22Rv1 (cell line): ENCODE data around the gene FRA10AC1.

Experiments used
- ZFX ChIP-seq: fragments of 450-650 bp; IDR thresholded peaks from 2 replicates; pipeline ENCODE4 v1.6.1; 2017; ENCODE audit warnings: antibody characterized with exemption, borderline replicate concordance
- TF ChIP-seq, protein P1 (sequence below): fragments of 450-650 bp; IDR thresholded peaks from 2 replicates; pipeline ENCODE4 v1.5.1; 2017; ENCODE audit warnings: mild to moderate bottlenecking

DNA sequence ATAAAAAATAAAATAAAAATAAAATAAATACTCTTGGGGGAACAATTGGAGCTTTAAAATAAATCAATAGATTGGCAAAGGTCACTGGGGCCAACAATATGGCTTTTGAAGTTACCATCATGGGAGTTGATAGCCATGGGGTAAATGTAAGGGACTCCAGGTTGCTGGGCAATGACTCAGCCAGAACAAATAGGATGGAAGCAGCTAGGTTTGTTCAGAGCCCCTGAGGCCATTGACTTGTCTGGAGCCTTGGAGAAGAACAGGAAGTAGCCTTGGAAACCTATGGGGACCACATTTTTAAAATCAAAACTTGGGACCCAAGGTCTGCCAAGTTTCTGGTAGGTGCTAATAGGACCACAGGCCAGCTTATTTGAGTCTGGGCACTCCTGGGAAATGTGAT, 20.2 kb upstream of the FRA10AC1 start:
- TF ChIP-seq, protein P1, sequence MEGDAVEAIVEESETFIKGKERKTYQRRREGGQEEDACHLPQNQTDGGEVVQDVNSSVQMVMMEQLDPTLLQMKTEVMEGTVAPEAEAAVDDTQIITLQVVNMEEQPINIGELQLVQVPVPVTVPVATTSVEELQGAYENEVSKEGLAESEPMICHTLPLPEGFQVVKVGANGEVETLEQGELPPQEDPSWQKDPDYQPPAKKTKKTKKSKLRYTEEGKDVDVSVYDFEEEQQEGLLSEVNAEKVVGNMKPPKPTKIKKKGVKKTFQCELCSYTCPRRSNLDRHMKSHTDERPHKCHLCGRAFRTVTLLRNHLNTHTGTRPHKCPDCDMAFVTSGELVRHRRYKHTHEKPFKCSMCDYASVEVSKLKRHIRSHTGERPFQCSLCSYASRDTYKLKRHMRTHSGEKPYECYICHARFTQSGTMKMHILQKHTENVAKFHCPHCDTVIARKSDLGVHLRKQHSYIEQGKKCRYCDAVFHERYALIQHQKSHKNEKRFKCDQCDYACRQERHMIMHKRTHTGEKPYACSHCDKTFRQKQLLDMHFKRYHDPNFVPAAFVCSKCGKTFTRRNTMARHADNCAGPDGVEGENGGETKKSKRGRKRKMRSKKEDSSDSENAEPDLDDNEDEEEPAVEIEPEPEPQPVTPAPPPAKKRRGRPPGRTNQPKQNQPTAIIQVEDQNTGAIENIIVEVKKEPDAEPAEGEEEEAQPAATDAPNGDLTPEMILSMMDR, result no peak
- TF ChIP-seq ZFX, result no peak
